Cortex of kidney (tissue), 1 donor: Measurements from ENCODE around the gene ITK.
"Not testable (repeated sequence)": the region's sequence is repeated elsewhere in the genome, so short reads cannot be mapped to it uniquely, and the experiment has no call there.

ENCODE experiments used
- DNase-seq: peaks from one replicate; lab custom pipeline; 2025; lab: John Stamatoyannopoulos, UW

Gene ITK

GRCh38 chr5:157213527-157214243 is 33.0 kb downstream of the ITK start:
- no peak for DNase-seq

- no peak for DNase-seq
These were observed 33.8 kb downstream of the ITK start for GRCh38 chr5:157214415-157214814.

GRCh38 chr5:157214861-157215513 is 34.3 kb downstream of the ITK start:
- DNase-seq = no peak

- no peak for DNase-seq
These were observed 35.0 kb downstream of the ITK start for GRCh38 chr5:157215514-157216167.

GRCh38 chr5:157216391-157217142 is 35.9 kb downstream of the ITK start:
- DNase-seq = no peak

- no peak for DNase-seq
These were observed 36.8 kb downstream of the ITK start for GRCh38 chr5:157217289-157218024.

- no peak for DNase-seq
These were observed 39.0 kb downstream of the ITK start for GRCh38 chr5:157219491-157220271.

GRCh38 chr5:157221959-157222358 is 41.3 kb downstream of the ITK start:
- no peak for DNase-seq

GRCh38 chr5:157222506-157223230 is 42.0 kb downstream of the ITK start:
- no peak for DNase-seq

- DNase-seq = no peak
These were observed 45.1 kb downstream of the ITK start for GRCh38 chr5:157225469-157226422.

- no peak for DNase-seq
These were observed 50.0 kb downstream of the ITK start for GRCh38 chr5:157230610-157231009.

- DNase-seq = no peak
These were observed 52.1 kb downstream of the ITK start for GRCh38 chr5:157232706-157233105.

GRCh38 chr5:157233515-157233914 is 52.9 kb downstream of the ITK start:
- DNase-seq = no peak

GRCh38 chr5:157236423-157236822 is 55.8 kb downstream of the ITK start:
- no peak for DNase-seq

GRCh38 chr5:157241483-157241882 is 60.8 kb downstream of the ITK start:
- DNase-seq = no peak

- not testable (repeated sequence) for DNase-seq
These were observed 64.1 kb downstream of the ITK start for GRCh38 chr5:157244704-157245103.

- DNase-seq = no peak
These were observed 64.8 kb downstream of the ITK start for GRCh38 chr5:157245476-157245875.

GRCh38 chr5:157245886-157246285 is 65.2 kb downstream of the ITK start:
- DNase-seq = no peak

GRCh38 chr5:157247267-157247666 is 66.6 kb downstream of the ITK start:
- no peak for DNase-seq
